DND-41 (cell line): ENCODE measurements around the gene TROAP.
"Not testable (repeated sequence)": the region's sequence is repeated elsewhere in the genome, so short reads cannot be mapped to it uniquely, and the experiment has no call there.

Experiments
- ATAC-seq: fragments of 200-7000 bp; cut with Tn5 transposase; 3 replicates; pipeline ENCODE4 v1.9.1; 2021; ENCODE audit warnings: low read depth; ENCODE audit not compliant: insufficient read depth
- DNase-seq: peaks from one replicate; pipeline ENCODE4 v3.0.0-alpha.2; 2020
- H2AFZ ChIP-seq: 2 replicates; pipeline ENCODE4 v1.6.0; 2012; ENCODE audit warnings: low read depth, low read length
- H3K27ac ChIP-seq: 2 replicates; pipeline ENCODE4 v1.5.1; 2012; ENCODE audit warnings: low read length, inconsistent platforms
- H3K27me3 ChIP-seq: fragments of 200-600 bp; sonication (generic); 2 replicates; pipeline ENCODE4 v1.6.0; 2012; ENCODE audit warnings: low read length, mild to moderate bottlenecking, inconsistent platforms; ENCODE audit not compliant: insufficient read depth, poor library complexity
- H3K36me3 ChIP-seq: 2 replicates; pipeline ENCODE4 v1.5.1; 2012; ENCODE audit warnings: low read length, inconsistent platforms; ENCODE audit not compliant: insufficient read depth
- H3K4me1 ChIP-seq: 2 replicates; pipeline ENCODE4 v1.5.1; 2012; ENCODE audit warnings: mild to moderate bottlenecking, low read length; ENCODE audit not compliant: insufficient read depth
- H3K4me2 ChIP-seq: 2 replicates; pipeline ENCODE4 v1.6.0; 2012; ENCODE audit warnings: mild to moderate bottlenecking, moderate library complexity, low read length, inconsistent platforms; ENCODE audit not compliant: insufficient read depth
- H3K4me3 ChIP-seq, 2 experiments: fragments of 200-600 bp in 1 of 2; shearing (Covaris generic) in 1 of 2; 2 replicates each; pipeline ENCODE4 v1.5.1; 2012 to 2016; ENCODE audit warnings: inconsistent platforms in 2 of 2, low read length in 2 of 2, mild to moderate bottlenecking in 2 of 2, low read depth in 1 of 2, moderate library complexity in 1 of 2
- H3K79me2 ChIP-seq: 2 replicates; pipeline ENCODE4 v1.6.0; 2012; ENCODE audit warnings: low read length, inconsistent platforms; ENCODE audit not compliant: insufficient read depth
- H3K9ac ChIP-seq: 2 replicates; pipeline ENCODE4 v1.6.0; 2012; ENCODE audit warnings: low read depth, mild to moderate bottlenecking, inconsistent platforms, low read length, moderate library complexity
- H3K9me3 ChIP-seq: 2 replicates; pipeline ENCODE4 v1.5.1; 2012; ENCODE audit warnings: low read length, moderate library complexity, mild to moderate bottlenecking, inconsistent platforms; ENCODE audit not compliant: insufficient read depth, severe bottlenecking
- H4K20me1 ChIP-seq: 2 replicates; pipeline ENCODE4 v1.6.0; 2012; ENCODE audit warnings: low read length; ENCODE audit not compliant: insufficient read depth
- CTCF ChIP-seq: IDR thresholded peaks from 2 replicates; pipeline ENCODE4 v1.5.1; 2012; ENCODE audit warnings: borderline replicate concordance, low read length, moderate library complexity, mild to moderate bottlenecking; ENCODE audit not compliant: poor library complexity, severe bottlenecking; ENCODE audit errors: extremely low read depth
- EZH2 ChIP-seq: IDR thresholded peaks from 3 replicates; pipeline ENCODE4 v1.6.1; 2012; ENCODE audit warnings: borderline replicate concordance, low read depth, mild to moderate bottlenecking, moderate library complexity, low read length, inconsistent platforms; ENCODE audit not compliant: severe bottlenecking

TROAP gene

DNA sequence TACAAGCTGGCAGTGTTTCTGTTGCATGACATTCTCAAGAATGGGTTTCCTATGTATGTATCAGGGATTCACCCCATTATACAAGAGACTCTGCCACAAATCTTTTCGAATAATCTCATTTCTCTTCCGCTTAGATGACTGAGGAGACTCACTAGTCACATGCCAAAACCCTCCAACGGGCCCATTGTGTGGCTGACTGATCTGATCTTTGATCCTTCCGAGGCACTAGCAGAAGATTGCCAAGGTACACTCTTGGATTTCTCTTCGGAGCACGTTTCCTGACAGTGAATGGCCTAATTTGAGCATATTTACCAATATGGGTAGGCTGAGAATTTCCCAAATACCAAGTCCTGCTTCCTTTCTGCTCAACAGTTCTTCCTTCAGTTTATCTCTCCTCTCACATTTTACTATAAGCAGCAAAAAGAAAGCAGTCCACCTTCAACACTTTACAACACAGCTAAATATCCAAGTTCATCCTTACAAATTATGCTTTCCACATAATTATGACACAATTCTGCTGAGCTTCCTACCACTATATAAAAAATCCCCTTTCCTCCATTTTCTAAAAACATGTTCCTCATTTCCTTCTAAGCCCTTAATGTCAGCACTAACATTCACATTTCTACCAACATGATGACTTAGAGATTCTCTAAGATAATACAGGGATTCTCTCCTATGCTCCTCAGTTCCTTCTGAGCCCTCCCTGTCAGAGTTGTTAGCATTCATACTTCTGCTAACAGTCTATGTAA is 17.1 kb upstream of the TROAP start:
- ATAC-seq (no peak), DNase-seq (no peak)
- H3K9ac ChIP-seq, result no peak overlapping the region
- no peak overlapping the region for H3K27ac ChIP-seq
- H3K4me2 ChIP-seq, result no peak overlapping the region
- H4K20me1 ChIP-seq, result no peaks in the 10 kb centered on the region
- H3K9me3 ChIP-seq, result no peaks in the 10 kb centered on the region
- no peak overlapping the region for H2AFZ ChIP-seq
- peaks cover 6% of the 10 kb centered on the region for H3K4me1 ChIP-seq
- no peaks in the 10 kb centered on the region for H3K79me2 ChIP-seq
- no peak overlapping the region for H3K4me3 ChIP-seq
- no peaks in the 10 kb centered on the region for H3K36me3 ChIP-seq
- TF ChIP-seq EZH2, result no peak
- no peak for TF ChIP-seq CTCF
- no peaks in the 10 kb centered on the region for H3K27me3 ChIP-seq

- no peaks in the 10 kb centered on the region for H3K9me3 ChIP-seq
- H4K20me1 ChIP-seq, result no peaks in the 10 kb centered on the region
- no peaks in the 10 kb centered on the region for H3K79me2 ChIP-seq
- no peak overlapping the region for H3K4me3 ChIP-seq
- H3K36me3 ChIP-seq, result no peaks in the 10 kb centered on the region
- no peak overlapping the region for H3K27ac ChIP-seq
- DNase-seq, result no peak
- no peak overlapping the region for H3K9ac ChIP-seq
- ATAC-seq, result no peak
- no peak overlapping the region for H3K4me2 ChIP-seq
- no peaks in the 10 kb centered on the region for H3K27me3 ChIP-seq
- TF ChIP-seq CTCF (no peak), EZH2 (no peak)
- no peak overlapping the region for H2AFZ ChIP-seq
- no peaks in the 10 kb centered on the region for H3K4me1 ChIP-seq
Observed at GRCh38 chr12:49309386-49309785, 13.7 kb upstream of the TROAP start.

DNA sequence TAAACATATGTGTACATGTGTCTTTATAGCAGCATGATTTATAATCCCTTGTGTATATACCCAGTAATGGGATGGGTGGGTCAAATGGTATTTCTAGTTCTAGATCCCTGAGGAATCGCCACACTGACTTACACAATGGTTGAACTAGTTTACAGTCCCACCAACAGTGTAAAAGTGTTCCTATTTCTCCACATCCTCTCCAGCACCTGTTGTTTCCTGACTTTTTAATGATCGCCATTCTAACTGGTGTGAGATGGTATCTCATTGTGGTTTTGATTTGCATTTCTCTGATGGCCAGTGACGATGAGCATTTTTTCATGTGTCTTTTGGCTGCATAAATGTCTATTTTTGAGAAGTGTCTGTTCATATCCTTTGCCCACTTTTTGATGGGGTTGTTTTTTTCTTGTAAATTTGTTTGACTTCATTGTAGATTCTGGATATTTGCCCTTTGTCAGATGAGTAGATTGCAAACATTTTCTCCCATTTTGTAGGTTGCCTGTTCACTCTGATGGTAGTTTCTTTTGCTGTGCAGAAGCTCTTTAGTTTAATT is 12.5 kb upstream of the TROAP start:
- H3K36me3 ChIP-seq, H4K20me1 ChIP-seq, DNase-seq, H3K9me3 ChIP-seq, H2AFZ ChIP-seq, H3K4me1 ChIP-seq, H3K9ac ChIP-seq, H3K79me2 ChIP-seq, ATAC-seq, H3K27me3 ChIP-seq, H3K27ac ChIP-seq, H3K4me2 ChIP-seq, H3K4me3 ChIP-seq: not testable (repeated sequence)

- TF ChIP-seq EZH2 (no peak), CTCF (no peak)
- no peaks in the 10 kb centered on the region for H3K4me1 ChIP-seq
- no peaks in the 10 kb centered on the region for H3K9me3 ChIP-seq
- no peak for ATAC-seq
- no peaks in the 10 kb centered on the region for H4K20me1 ChIP-seq
- no peak overlapping the region for H3K27ac ChIP-seq
- no peaks in the 10 kb centered on the region for H3K36me3 ChIP-seq
- H3K27me3 ChIP-seq, result no peaks in the 10 kb centered on the region
- DNase-seq, result no peak
- H3K4me3 ChIP-seq, result no peak overlapping the region
- no peak overlapping the region for H2AFZ ChIP-seq
- H3K79me2 ChIP-seq, result no peaks in the 10 kb centered on the region
- no peak overlapping the region for H3K4me2 ChIP-seq
- no peak overlapping the region for H3K9ac ChIP-seq
Observed at GRCh38 chr12:49314811-49315210, 8.2 kb upstream of the TROAP start.

DNA sequence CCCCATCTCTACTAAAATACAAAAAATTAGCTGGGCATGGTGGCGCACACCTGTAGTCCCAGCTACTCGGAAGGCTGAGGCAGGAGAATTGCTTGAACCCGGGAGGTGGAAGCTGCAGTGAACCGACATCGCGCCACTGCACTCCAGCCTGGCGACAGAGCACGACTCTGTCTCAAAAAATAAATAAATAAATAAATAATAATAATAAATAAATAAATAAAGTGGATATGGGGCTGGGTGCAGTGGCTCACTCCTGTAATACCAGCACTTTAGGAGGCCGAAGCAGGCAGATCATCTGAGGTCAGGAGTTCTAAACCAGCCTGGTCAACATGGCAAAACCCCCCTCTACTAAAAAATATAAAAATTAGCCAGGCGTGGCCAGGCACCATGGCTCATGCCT is 5.9 kb upstream of the TROAP start:
- H3K36me3 ChIP-seq, H3K4me2 ChIP-seq, H3K27ac ChIP-seq, DNase-seq, H3K9ac ChIP-seq, H4K20me1 ChIP-seq, H2AFZ ChIP-seq, H3K4me1 ChIP-seq, H3K4me3 ChIP-seq, ATAC-seq, H3K79me2 ChIP-seq, H3K9me3 ChIP-seq, H3K27me3 ChIP-seq: not testable (repeated sequence)

GRCh38 chr12:49320411-49321103 is 2.5 kb upstream of the TROAP start:
- not testable (repeated sequence) for H3K27me3 ChIP-seq, H4K20me1 ChIP-seq, ATAC-seq, H3K9ac ChIP-seq, H2AFZ ChIP-seq, H3K27ac ChIP-seq, H3K4me3 ChIP-seq, DNase-seq, H3K4me2 ChIP-seq, H3K9me3 ChIP-seq
- Histone ChIP-seq H3K36me3 (peaks cover 17% of the 10 kb centered on the region), H3K4me1 (peaks cover 31% of the 10 kb centered on the region), H3K79me2 (peaks cover 26% of the 10 kb centered on the region)
